Effector memory CD4-positive, alpha-beta T cell (primary cell): ENCODE results near the gene FAM217A.
"Not testable (repeated sequence)": the region's sequence is repeated elsewhere in the genome, so short reads cannot be mapped to it uniquely, and the experiment has no call there.

ENCODE experiments used
- DNase-seq, 3 donors: peaks; one replicate each; pipeline ENCODE4 v3.0.0-alpha.2; 2020
- H3K27ac ChIP-seq: 2 replicates; pipeline ENCODE4 v1.7.0; 2013; ENCODE audit warnings: mild to moderate bottlenecking, low read length, moderate library complexity; ENCODE audit not compliant: insufficient read depth, poor library complexity, severe bottlenecking
- H3K27me3 ChIP-seq: replicated peaks from 2 replicates; pipeline ENCODE4 v1.7.0; 2013; ENCODE audit warnings: mild to moderate bottlenecking, low read length; ENCODE audit not compliant: insufficient read depth, control insufficient read depth, poor library complexity, severe bottlenecking
- H3K36me3 ChIP-seq: 2 replicates; pipeline ENCODE4 v1.7.0; 2013; ENCODE audit warnings: mild to moderate bottlenecking, low read length, moderate library complexity; ENCODE audit not compliant: control insufficient read depth, insufficient read depth
- H3K4me1 ChIP-seq: 2 replicates; pipeline ENCODE4 v1.7.0; 2013; ENCODE audit warnings: low read length, mild to moderate bottlenecking; ENCODE audit not compliant: control insufficient read depth, insufficient read depth, poor library complexity, severe bottlenecking
- H3K4me3 ChIP-seq: 2 replicates; pipeline ENCODE4 v1.7.0; 2013; ENCODE audit warnings: low read length, low read depth, mild to moderate bottlenecking; ENCODE audit not compliant: insufficient read depth, poor library complexity, severe bottlenecking
- H3K9me3 ChIP-seq: 2 replicates; pipeline ENCODE4 v1.7.0; 2013; ENCODE audit warnings: mild to moderate bottlenecking, low read length, moderate library complexity; ENCODE audit not compliant: control insufficient read depth

The FAM217A gene

GRCh38 chr6:4109363-4109815 lies 30.5 kb upstream of the FAM217A start:
- not testable (repeated sequence) for H3K4me1 ChIP-seq, H3K27me3 ChIP-seq, H3K27ac ChIP-seq, H3K4me3 ChIP-seq, DNase-seq, H3K9me3 ChIP-seq, H3K36me3 ChIP-seq

DNA sequence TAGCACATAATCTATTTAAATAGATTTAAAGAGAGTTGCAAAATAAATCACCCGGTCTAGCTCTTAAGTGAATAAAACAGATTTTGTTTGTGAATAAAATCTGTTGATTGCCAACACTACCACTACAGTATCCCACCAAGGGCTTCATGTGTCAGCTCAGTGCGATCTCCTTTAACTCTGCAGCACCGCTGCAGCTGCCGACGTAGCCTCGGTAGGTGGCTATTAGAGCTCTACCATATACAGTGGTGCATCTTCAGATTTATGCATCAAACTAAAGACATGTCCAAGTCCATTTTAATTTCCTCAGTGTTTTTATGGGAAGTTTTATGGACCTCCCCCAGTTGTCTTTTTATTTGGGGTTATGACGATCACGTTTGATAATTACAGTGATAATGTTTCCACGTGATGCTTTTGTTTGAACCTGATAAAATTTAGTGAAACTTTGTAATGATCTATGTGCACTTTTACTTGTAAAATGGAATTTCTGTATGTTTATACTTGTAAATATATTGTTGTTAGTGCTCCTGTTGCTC lies 29.7 kb upstream of the FAM217A start:
- Histone ChIP-seq H3K9me3 (no peaks in the 10 kb centered on the region), H3K4me1 (no peaks in the 10 kb centered on the region), H3K4me3 (no peak overlapping the region), H3K36me3 (no peaks in the 10 kb centered on the region), H3K27ac (no peak overlapping the region), H3K27me3 (no peaks in the 10 kb centered on the region)
- DNase-seq: no peak

GRCh38 chr6:4107873-4108272 lies 28.9 kb upstream of the FAM217A start:
- DNase-seq: no peak
- Histone ChIP-seq H3K4me3 (no peak overlapping the region), H3K4me1 (no peaks in the 10 kb centered on the region), H3K36me3 (no peaks in the 10 kb centered on the region), H3K9me3 (no peaks in the 10 kb centered on the region), H3K27me3 (no peaks in the 10 kb centered on the region), H3K27ac (no peak overlapping the region)

GRCh38 chr6:4105980-4106536 lies 27.1 kb upstream of the FAM217A start:
- H3K4me3 ChIP-seq: no peak overlapping the region
- H3K4me1 ChIP-seq: no peaks in the 10 kb centered on the region
- H3K9me3 ChIP-seq: no peaks in the 10 kb centered on the region
- DNase-seq: no peak
- no peaks in the 10 kb centered on the region for H3K36me3 ChIP-seq
- H3K27me3 ChIP-seq: no peaks in the 10 kb centered on the region
- H3K27ac ChIP-seq: no peak overlapping the region

DNA sequence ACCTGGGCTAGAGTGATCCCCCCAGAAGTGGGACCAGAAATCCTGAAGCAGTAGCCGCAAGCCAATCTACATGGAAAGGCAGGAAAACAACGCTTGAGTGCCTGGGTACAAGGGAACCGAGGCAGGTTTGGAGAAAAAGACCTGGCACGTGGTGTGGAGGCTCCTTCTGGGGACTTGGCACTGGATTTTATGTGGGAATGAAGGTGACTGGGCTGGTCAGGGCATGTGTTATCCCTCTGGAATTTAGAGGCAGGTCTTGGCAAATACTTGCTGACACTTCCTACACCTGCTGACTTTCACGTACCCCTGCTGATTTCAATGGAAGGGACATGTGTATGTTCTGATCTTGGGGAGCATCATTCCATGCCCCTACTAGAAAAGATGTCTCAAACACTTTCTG lies 25.0 kb upstream of the FAM217A start:
- Histone ChIP-seq H3K27me3 (no peaks in the 10 kb centered on the region), H3K36me3 (no peaks in the 10 kb centered on the region), H3K27ac (no peak overlapping the region), H3K4me3 (no peak overlapping the region), H3K4me1 (no peaks in the 10 kb centered on the region), H3K9me3 (no peaks in the 10 kb centered on the region)
- no peak for DNase-seq

- H3K36me3 ChIP-seq: no peaks in the 10 kb centered on the region
- no peaks in the 10 kb centered on the region for H3K27me3 ChIP-seq
- no peak for DNase-seq
- H3K9me3 ChIP-seq: no peaks in the 10 kb centered on the region
- H3K27ac ChIP-seq: no peak overlapping the region
- H3K4me1 ChIP-seq: no peaks in the 10 kb centered on the region
- H3K4me3 ChIP-seq: no peak overlapping the region
These were observed 23.8 kb upstream of the FAM217A start for GRCh38 chr6:4102687-4103244.

- Histone ChIP-seq H3K27me3 (no peaks in the 10 kb centered on the region), H3K9me3 (no peaks in the 10 kb centered on the region), H3K4me1 (no peaks in the 10 kb centered on the region), H3K27ac (no peak overlapping the region), H3K36me3 (no peaks in the 10 kb centered on the region), H3K4me3 (no peak overlapping the region)
- no peak for DNase-seq
These were observed 22.4 kb upstream of the FAM217A start for GRCh38 chr6:4101298-4101697.

DNA sequence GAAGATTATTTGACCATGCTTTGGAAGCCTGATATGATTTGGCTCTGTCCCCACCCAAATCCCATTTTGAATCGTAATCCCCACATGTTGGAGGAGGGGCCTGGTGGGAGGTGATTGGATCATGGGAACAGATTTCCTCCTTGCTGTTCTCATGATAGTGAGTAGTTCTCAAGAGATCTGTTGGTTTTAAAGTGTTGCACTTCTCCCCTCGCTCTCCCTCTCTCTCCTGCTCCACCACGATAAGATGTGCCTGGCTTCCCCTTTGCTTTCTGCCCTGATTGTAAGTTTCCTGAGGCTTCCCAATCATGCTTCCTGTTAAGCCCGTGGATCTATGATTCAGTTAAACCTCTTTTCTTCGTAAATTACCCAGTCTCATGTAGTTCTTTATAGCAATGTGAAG lies 21.7 kb upstream of the FAM217A start:
- H3K4me1 ChIP-seq: no peaks in the 10 kb centered on the region
- H3K9me3 ChIP-seq: no peaks in the 10 kb centered on the region
- H3K27ac ChIP-seq: no peak overlapping the region
- DNase-seq: no peak
- H3K27me3 ChIP-seq: no peaks in the 10 kb centered on the region
- no peaks in the 10 kb centered on the region for H3K36me3 ChIP-seq
- no peak overlapping the region for H3K4me3 ChIP-seq

DNA sequence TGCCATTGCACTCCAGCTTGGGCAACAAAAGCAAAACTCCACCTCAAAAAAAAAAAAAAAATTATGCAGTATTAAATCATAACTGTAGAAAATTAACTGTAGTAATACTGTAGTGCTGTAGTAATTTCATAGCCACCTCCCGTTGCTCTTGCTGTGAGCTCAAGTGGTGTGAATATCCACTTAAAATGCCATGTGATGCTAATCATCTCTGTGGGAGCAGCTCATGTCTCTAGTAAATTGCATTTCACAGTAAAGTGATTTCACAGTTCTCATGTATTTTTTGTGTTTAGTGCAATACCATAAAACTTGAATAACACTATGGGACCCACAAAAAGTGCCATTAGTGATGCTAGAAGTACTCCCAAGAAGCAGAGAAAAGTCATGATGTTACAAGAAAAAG lies 14.4 kb upstream of the FAM217A start:
- Histone ChIP-seq H3K36me3 (no peaks in the 10 kb centered on the region), H3K27me3 (no peaks in the 10 kb centered on the region), H3K4me1 (no peaks in the 10 kb centered on the region)

GRCh38 chr6:4091941-4092340 lies 13.0 kb upstream of the FAM217A start:
- H3K9me3 ChIP-seq: no peaks in the 10 kb centered on the region
- H3K36me3 ChIP-seq: no peaks in the 10 kb centered on the region
- H3K27ac ChIP-seq: no peak overlapping the region
- H3K27me3 ChIP-seq: no peaks in the 10 kb centered on the region
- no peak overlapping the region for H3K4me3 ChIP-seq
- no peak for DNase-seq
- no peaks in the 10 kb centered on the region for H3K4me1 ChIP-seq

More for the DNA sequence above, 14.4 kb upstream of the FAM217A start:
- no peaks in the 10 kb centered on the region for H3K9me3 ChIP-seq
- no peak for DNase-seq
- no peak overlapping the region for H3K27ac ChIP-seq
- no peak overlapping the region for H3K4me3 ChIP-seq
